Caco-2 (cell line): Measurements from ENCODE around the gene ADAMTSL1. TPM values are rescaled to one million over a fixed set of nuclear protein-coding genes. Genes with fewer than 3 reads are reported as not detected.

Experiments used
- BruUV-seq: library from RNA; stranded (reverse); fragments of 400-500 nt; replicated peaks from 2 replicates; lab custom pipeline; 2021; lab: Mats Ljungman, UMichigan
- CTCF ChIA-PET: fragments of 300-600 bp; sonication (Branson Sonifier 250); formaldehyde crosslinking; loops from one replicate; lab custom pipeline; 2022; ENCODE audit warnings: antibody characterized with exemption; lab: Charles Lee
- POLR2A ChIA-PET: fragments of 300-600 bp; sonication (Branson Sonifier 250); formaldehyde crosslinking; loops from one replicate; lab custom pipeline; 2022; ENCODE audit warnings: antibody characterized with exemption; lab: Charles Lee
- DNase-seq, 2 experiments: peaks; one replicate each; pipeline versions ENCODE4 v3.0.0 to v3.0.0-alpha.2; 2020 to 2022
- H3K27me3 ChIP-seq: replicated peaks from 2 replicates; pipeline ENCODE4 v1.6.0; 2011; ENCODE audit warnings: low read length; ENCODE audit not compliant: control insufficient read depth, insufficient read depth
- H3K36me3 ChIP-seq: 2 replicates; pipeline ENCODE4 v1.5.1; 2011; ENCODE audit warnings: low read length; ENCODE audit not compliant: control insufficient read depth, insufficient read depth
- H3K4me1 ChIP-seq: fragments of 250-450 bp; sonication (Bioruptor Pico); 2 replicates; pipeline ENCODE4 v1.5.1; 2020; ENCODE audit warnings: mild to moderate bottlenecking
- H3K4me3 ChIP-seq: 2 replicates; pipeline ENCODE4 v1.5.1; 2011; ENCODE audit warnings: low read depth, mild to moderate bottlenecking, control low read depth, low read length
- H3K9me3 ChIP-seq: fragments of 250-450 bp; sonication (Bioruptor Pico); 2 replicates; pipeline ENCODE4 v1.5.1; 2020; ENCODE audit warnings: mild to moderate bottlenecking, moderate library complexity
- H3K27ac Mint-ChIP-seq: one replicate; pipeline ENCODE4 v1.8.0; 2022; ENCODE audit warnings: mixed read lengths; ENCODE audit not compliant: unreplicated experiment
- H3K27me3 Mint-ChIP-seq: one replicate; pipeline ENCODE4 v1.8.0; 2022; ENCODE audit warnings: mixed read lengths; ENCODE audit not compliant: insufficient read depth, unreplicated experiment
- H3K36me3 Mint-ChIP-seq: one replicate; pipeline ENCODE4 v1.8.0; 2022; ENCODE audit warnings: mild to moderate bottlenecking, mixed read lengths; ENCODE audit not compliant: insufficient read depth, unreplicated experiment
- H3K4me1 Mint-ChIP-seq: one replicate; pipeline ENCODE4 v1.8.0; 2022; ENCODE audit warnings: low read depth, mixed read lengths; ENCODE audit not compliant: unreplicated experiment
- H3K4me3 Mint-ChIP-seq: one replicate; pipeline ENCODE4 v1.8.0; 2022; ENCODE audit warnings: mild to moderate bottlenecking, moderate library complexity, mixed read lengths; ENCODE audit not compliant: unreplicated experiment
- H3K9me3 Mint-ChIP-seq: one replicate; pipeline ENCODE4 v1.8.0; 2022; ENCODE audit warnings: mixed read lengths; ENCODE audit not compliant: unreplicated experiment
- intact Hi-C: fragments of 100-400 bp; cut with micrococcal nuclease; formaldehyde crosslinking; loops from one replicate; pipeline ENCODE4 v1.10.0; 2022; ENCODE audit not compliant: unreplicated experiment
- total RNA-seq: library from RNA; stranded (reverse); gene quantifications from 2 replicates; pipeline ENCODE4 v1.2.3, GENCODE V29; 2022
- TF ChIP-seq, protein P1 (sequence below), 2 experiments: fragments of 200-600 bp in 1 of 2; IDR thresholded peaks; 1 replicate in 1 of 2; 2 replicates in 1 of 2; pipeline versions ENCODE4 v1.5.1 to v1.8.0; 2011 to 2022; ENCODE audit warnings: antibody characterized with exemption in 1 of 2, control low read depth in 1 of 2, inconsistent platforms in 1 of 2, low read depth in 1 of 2, low read length in 1 of 2, mild to moderate bottlenecking in 1 of 2, moderate library complexity in 1 of 2; ENCODE audit not compliant: insufficient read depth in 1 of 2, severe bottlenecking in 1 of 2, unreplicated experiment in 1 of 2

ADAMTSL1 gene
- total RNA-seq, 1 experiment from 2014 or later, result not detected

DNA sequence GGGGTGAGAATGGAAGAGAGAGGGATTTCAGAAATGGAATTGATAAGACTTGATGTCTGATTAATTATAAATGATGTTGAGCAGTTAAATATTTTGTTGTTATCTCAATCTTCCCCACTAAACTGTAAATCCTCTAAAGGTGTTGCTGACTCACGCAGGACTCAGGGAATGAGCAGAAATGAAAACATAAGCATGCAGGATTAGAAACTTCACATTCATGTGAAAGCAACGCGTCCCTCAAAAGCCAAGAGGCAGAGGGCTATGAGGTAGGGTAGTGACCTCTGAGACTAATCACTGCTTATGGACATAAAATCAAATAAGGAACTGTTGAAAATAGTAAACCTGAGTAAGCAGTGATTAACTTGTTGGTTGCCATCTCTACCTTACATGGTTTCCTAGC lies 21.1 kb downstream of the ADAMTSL1 start:
- CTCF ChIA-PET, result no interaction called here
- Histone ChIP-seq H3K4me1 (no peaks in the 10 kb centered on the region), H3K36me3 (no peaks in the 10 kb centered on the region)

DNA sequence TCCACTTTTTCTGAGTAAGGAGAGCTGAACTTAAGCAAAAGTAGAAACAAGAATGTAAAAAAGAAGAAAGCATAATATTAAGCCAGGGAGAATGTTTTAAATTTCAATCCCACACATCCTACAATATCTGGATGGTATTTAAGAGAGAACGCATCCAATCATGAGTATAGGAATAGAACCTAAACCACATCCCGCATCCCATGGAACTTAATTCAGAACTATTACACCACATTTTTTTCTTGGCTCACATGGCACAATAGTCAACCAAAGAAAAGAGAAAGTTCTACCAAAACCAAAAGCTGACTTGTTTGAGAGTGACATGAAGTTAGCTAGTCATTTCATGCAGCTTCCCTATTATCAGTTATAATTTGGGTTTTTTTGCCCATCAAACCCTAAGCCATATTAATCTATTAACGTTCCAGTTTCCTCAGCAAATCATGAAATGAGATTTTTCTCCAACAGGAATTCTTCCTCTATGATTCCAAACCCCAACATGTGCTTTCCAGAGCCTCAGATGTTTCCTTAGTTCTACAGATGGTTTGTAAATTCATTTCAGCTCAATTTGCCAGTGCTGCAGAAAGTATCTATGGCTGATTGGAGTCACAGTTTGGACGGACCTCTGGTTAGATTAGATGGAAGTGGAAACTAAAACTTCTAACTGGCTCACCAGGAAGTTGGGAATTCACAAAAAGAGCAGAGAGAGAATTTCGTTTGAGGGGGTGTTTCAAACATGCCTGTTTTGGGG lies 22.5 kb downstream of the ADAMTSL1 start:
- H3K27me3 Mint-ChIP-seq, result peaks cover 7% of the 10 kb centered on the region
- Histone ChIP-seq H3K4me3 (no peak overlapping the region), H3K27me3 (no peaks in the 10 kb centered on the region), H3K4me1 (no peaks in the 10 kb centered on the region), H3K9me3 (no peaks in the 10 kb centered on the region), H3K36me3 (no peaks in the 10 kb centered on the region)
- H3K4me1 Mint-ChIP-seq, result no peaks in the 10 kb centered on the region
- H3K36me3 Mint-ChIP-seq, result no peaks in the 10 kb centered on the region
- H3K9me3 Mint-ChIP-seq, result no peaks in the 10 kb centered on the region
- CTCF ChIA-PET, result no interaction called here
- DNase-seq, result no peak
- TF ChIP-seq, protein P1, sequence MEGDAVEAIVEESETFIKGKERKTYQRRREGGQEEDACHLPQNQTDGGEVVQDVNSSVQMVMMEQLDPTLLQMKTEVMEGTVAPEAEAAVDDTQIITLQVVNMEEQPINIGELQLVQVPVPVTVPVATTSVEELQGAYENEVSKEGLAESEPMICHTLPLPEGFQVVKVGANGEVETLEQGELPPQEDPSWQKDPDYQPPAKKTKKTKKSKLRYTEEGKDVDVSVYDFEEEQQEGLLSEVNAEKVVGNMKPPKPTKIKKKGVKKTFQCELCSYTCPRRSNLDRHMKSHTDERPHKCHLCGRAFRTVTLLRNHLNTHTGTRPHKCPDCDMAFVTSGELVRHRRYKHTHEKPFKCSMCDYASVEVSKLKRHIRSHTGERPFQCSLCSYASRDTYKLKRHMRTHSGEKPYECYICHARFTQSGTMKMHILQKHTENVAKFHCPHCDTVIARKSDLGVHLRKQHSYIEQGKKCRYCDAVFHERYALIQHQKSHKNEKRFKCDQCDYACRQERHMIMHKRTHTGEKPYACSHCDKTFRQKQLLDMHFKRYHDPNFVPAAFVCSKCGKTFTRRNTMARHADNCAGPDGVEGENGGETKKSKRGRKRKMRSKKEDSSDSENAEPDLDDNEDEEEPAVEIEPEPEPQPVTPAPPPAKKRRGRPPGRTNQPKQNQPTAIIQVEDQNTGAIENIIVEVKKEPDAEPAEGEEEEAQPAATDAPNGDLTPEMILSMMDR (IDR thresholded peaks at IDR 0.05; ENCODE audit: insufficient read depth in 1 of 2, low read depth in 1 of 2, low read length in 1 of 2, severe bottlenecking in 1 of 2, unreplicated experiment in 1 of 2), result no peak
- H3K4me3 Mint-ChIP-seq, result no peak overlapping the region
- BruUV-seq, result no TSS peak
- POLR2A ChIA-PET, result no interaction called here
- no peak overlapping the region for H3K27ac Mint-ChIP-seq
- intact Hi-C loops, result no loop called here

More for the DNA sequence above, 21.1 kb downstream of the ADAMTSL1 start:
- Histone ChIP-seq H3K4me3 (no peak overlapping the region), H3K9me3 (no peaks in the 10 kb centered on the region), H3K27me3 (no peaks in the 10 kb centered on the region)
- intact Hi-C loops, result no loop called here
- peaks cover 7% of the 10 kb centered on the region for H3K27me3 Mint-ChIP-seq
- BruUV-seq, result no TSS peak
- TF ChIP-seq, protein P1 (IDR thresholded peaks at IDR 0.05; ENCODE audit: insufficient read depth in 1 of 2, low read depth in 1 of 2, low read length in 1 of 2, severe bottlenecking in 1 of 2, unreplicated experiment in 1 of 2), result no peak
- no peak overlapping the region for H3K4me3 Mint-ChIP-seq
- H3K36me3 Mint-ChIP-seq, result no peaks in the 10 kb centered on the region
- no peaks in the 10 kb centered on the region for H3K9me3 Mint-ChIP-seq
- no peaks in the 10 kb centered on the region for H3K4me1 Mint-ChIP-seq
- POLR2A ChIA-PET, result no interaction called here
- no peak overlapping the region for H3K27ac Mint-ChIP-seq
- DNase-seq, result no peak

DNA sequence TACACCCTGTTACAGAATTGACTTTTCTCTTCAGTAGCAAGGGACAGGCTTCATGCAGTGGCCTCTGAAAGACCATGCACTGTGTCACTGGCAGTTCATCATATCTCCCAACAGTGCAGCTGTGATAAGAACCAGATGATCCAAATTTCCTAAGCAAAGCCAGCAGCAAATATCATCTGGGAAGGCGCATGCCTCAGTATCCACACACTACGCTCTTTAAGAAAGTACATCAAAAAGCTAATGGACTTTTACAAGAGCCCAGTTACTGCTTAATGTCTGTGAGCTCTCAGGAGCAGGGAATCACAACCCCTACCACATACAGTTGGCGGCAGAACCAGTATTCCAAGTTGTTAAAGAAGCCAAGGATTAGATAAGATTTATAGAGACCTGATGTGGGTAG lies 25.1 kb downstream of the ADAMTSL1 start:
- no peak for DNase-seq
- Mint-ChIP-seq H3K4me1 (no peaks in the 10 kb centered on the region), H3K36me3 (no peaks in the 10 kb centered on the region), H3K27me3 (peaks cover 7% of the 10 kb centered on the region), H3K27ac (no peak overlapping the region), H3K4me3 (no peak overlapping the region), H3K9me3 (no peaks in the 10 kb centered on the region)
- ChIA-PET POLR2A (no interaction called here), CTCF (no interaction called here)
- no peaks in the 10 kb centered on the region for H3K27me3 ChIP-seq
- intact Hi-C loops, result no loop called here
- no peaks in the 10 kb centered on the region for H3K9me3 ChIP-seq
- no TSS peak for BruUV-seq
- no peak overlapping the region for H3K4me3 ChIP-seq
- TF ChIP-seq, protein P1 (IDR thresholded peaks at IDR 0.05; ENCODE audit: insufficient read depth in 1 of 2, low read depth in 1 of 2, low read length in 1 of 2, severe bottlenecking in 1 of 2, unreplicated experiment in 1 of 2), result no peak
- no peaks in the 10 kb centered on the region for H3K36me3 ChIP-seq
- H3K4me1 ChIP-seq, result no peaks in the 10 kb centered on the region
